PFSK-1 (cell line): Measurements from ENCODE around the gene GOLIM4.

Experiments
- POLR2AphosphoS5 ChIP-seq: IDR thresholded peaks from 2 replicates; pipeline ENCODE4 v1.6.1; 2012; ENCODE audit warnings: low read depth, mild to moderate bottlenecking, control low read depth, low read length, moderate library complexity
- TAF1 ChIP-seq: IDR thresholded peaks from 2 replicates; pipeline ENCODE4 v1.6.1; 2012; ENCODE audit warnings: low read length, control low read depth, borderline replicate concordance; ENCODE audit not compliant: insufficient read depth

GRCh38 chr3:168006584-168006983 is 89.1 kb downstream of the GOLIM4 start:
- no peak for TF ChIP-seq TAF1
- no peak for TF ChIP-seq POLR2AphosphoS5
